Measurements from ENCODE around the gene RPS6KB2.

RPS6KB2 gene

DNA sequence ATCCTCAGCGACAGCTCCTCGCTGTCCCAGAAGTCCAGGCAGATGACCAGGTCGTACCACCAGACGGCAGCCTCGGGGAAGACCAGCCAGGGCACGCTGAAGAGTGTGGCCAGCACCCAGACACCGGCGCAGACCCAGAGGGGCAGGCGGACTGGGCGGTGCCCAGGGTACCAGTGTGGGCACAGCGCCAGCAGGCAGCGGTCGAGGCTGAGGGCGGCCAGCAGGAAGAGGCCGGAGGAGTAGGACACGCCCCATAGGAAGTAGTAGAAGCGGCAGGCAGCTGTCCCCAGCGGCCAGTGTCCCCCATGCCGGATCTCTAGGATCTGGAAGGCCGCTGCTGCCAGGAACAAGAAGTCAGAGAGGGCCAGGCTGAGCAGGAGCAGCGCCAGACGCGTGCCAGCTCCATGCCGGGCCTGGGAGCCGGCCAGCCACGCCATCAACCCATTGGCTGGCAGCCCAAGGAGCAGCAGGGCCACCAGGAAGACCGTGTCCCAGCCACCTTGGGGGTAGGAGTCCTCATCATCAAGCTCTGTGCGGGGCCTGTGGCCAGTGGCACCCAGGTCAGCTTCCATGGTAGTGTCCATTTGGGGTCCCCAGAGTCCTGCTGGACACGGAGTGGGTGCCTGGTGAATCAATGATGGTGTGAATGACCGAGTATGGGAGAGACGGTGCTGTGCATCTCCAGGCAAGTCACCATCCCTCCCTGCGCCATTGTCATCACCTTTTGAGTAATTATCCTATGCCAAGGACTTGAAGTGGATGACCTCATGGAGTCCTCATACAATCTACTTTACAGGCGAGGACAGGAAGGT lies 24.1 kb downstream of the RPS6KB2 start, which contains the start of gene GPR152:
Gene GPR152 (minus strand): TSS at position 589 of the 812 bp plus-strand sequence. CDS start 5 bp downstream, at position 584.
- no peaks in the 10 kb centered on the region for H3K79me2 ChIP-seq (ENCODE audit: low read length)
- H3K4me3 ChIP-seq (ENCODE audit: low read length), result no peak within 1 kb of the TSS
- H3K9me2 ChIP-seq (replicated peaks; ENCODE audit: insufficient read depth, low read length), result no peaks in the 10 kb centered on the region
- no peaks in the 10 kb centered on the region for H3K9me3 ChIP-seq (replicated peaks; ENCODE audit: insufficient read depth, low read length)
- no peak for DNase-seq
- H3K36me3 ChIP-seq (replicated peaks; ENCODE audit: insufficient read depth, low read length), result no peaks in the 10 kb centered on the region
- no peak within 1 kb of the TSS for H3K27ac ChIP-seq (ENCODE audit: low read length)
- TF ChIP-seq EZH2phosphoT487 (IDR thresholded peaks at IDR 0.05; ENCODE audit: low read length) (no peak), EZH2 (optimal IDR thresholded peaks at IDR 0.05; ENCODE audit: low read depth, low read length) (no peak), CTCF (IDR thresholded peaks at IDR 0.05; ENCODE audit: low read length) (no peak)
- H4K20me1 ChIP-seq (ENCODE audit: insufficient read depth, low read length), result no peaks in the 10 kb centered on the region
- H3F3A ChIP-seq (ENCODE audit: insufficient read depth, low read length), result peaks cover 6% of the 10 kb centered on the region
- H2AFZ ChIP-seq (ENCODE audit: low read length), result no peak within 1 kb of the TSS
- H3K27me3 ChIP-seq (replicated peaks; ENCODE audit: insufficient read depth, low read length), result no peaks in the 10 kb centered on the region
- peaks cover 7% of the 10 kb centered on the region for H3K4me1 ChIP-seq (ENCODE audit: low read length)
- no peak within 1 kb of the TSS for H3K9ac ChIP-seq (ENCODE audit: low read length)
- no peak within 1 kb of the TSS for H3K4me2 ChIP-seq (ENCODE audit: low read depth, low read length)

DNA sequence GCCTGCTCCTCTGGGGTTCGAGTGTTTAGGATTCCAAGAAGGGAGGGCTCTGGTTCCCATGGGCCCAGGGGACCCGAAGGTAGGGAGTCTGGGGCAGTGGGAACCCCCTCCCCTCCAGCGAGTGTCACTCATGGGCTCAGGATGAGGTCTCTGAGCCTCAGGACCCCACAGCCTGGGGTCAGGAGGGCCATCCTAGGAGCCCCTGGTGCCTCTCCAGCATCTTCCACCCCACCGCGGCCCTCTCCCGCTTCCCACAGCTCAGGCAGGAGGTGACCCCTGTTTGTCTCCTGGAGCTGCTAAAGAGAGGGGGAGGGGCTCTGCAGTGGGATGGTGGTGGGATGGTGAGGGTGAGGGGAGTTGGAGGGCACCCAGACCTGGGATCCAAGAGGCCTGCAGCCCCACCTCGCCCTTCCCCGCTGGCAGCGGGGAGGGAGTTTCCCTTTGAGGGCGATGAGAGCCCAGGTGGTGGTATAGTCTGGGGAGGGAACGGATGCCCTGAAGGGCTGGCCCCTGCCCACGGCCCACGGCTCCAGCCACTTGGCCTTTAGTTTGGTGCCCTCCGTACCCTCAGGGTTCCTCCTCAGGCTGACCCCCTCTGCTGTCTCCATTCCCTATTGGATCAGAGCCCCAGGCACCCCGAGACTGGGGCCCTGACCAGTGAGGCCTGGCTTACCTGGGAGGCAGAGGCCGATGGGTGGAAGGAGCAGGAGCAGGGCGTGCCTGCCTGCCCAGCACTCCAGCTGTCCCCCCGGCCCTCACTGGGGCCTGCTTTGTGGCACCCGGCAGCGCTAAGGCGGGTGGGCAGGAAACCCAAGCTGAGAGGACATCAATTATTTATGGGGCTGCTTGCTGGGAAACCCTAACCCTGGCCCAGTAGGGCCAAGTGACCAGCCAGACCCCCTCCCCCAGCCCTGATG lies 25.8 kb downstream of the RPS6KB2 start:
- H3F3A ChIP-seq (ENCODE audit: insufficient read depth, low read length), result peaks cover 5% of the 10 kb centered on the region
- no peaks in the 10 kb centered on the region for H3K27me3 ChIP-seq (replicated peaks; ENCODE audit: insufficient read depth, low read length)
- no peak overlapping the region for H3K27ac ChIP-seq (ENCODE audit: low read length)
- H3K9ac ChIP-seq (ENCODE audit: low read length), result no peak overlapping the region
- H2AFZ ChIP-seq (ENCODE audit: low read length), result no peak overlapping the region
- no peaks in the 10 kb centered on the region for H3K9me2 ChIP-seq (replicated peaks; ENCODE audit: insufficient read depth, low read length)
- no peaks in the 10 kb centered on the region for H3K9me3 ChIP-seq (replicated peaks; ENCODE audit: insufficient read depth, low read length)
- no peak overlapping the region for H3K4me3 ChIP-seq (ENCODE audit: low read length)
- no peaks in the 10 kb centered on the region for H4K20me1 ChIP-seq (ENCODE audit: insufficient read depth, low read length)
- H3K79me2 ChIP-seq (ENCODE audit: low read length), result no peaks in the 10 kb centered on the region
- H3K4me1 ChIP-seq (ENCODE audit: low read length), result peaks cover 6% of the 10 kb centered on the region
- H3K36me3 ChIP-seq (replicated peaks; ENCODE audit: insufficient read depth, low read length), result no peaks in the 10 kb centered on the region
- no peak for DNase-seq
- no peak for TF ChIP-seq CTCF (IDR thresholded peaks at IDR 0.05; ENCODE audit: low read length)
- no peak for TF ChIP-seq EZH2phosphoT487 (IDR thresholded peaks at IDR 0.05; ENCODE audit: low read length)
- no peak for TF ChIP-seq EZH2 (optimal IDR thresholded peaks at IDR 0.05; ENCODE audit: low read depth, low read length)
- no peak overlapping the region for H3K4me2 ChIP-seq (ENCODE audit: low read depth, low read length)

DNA sequence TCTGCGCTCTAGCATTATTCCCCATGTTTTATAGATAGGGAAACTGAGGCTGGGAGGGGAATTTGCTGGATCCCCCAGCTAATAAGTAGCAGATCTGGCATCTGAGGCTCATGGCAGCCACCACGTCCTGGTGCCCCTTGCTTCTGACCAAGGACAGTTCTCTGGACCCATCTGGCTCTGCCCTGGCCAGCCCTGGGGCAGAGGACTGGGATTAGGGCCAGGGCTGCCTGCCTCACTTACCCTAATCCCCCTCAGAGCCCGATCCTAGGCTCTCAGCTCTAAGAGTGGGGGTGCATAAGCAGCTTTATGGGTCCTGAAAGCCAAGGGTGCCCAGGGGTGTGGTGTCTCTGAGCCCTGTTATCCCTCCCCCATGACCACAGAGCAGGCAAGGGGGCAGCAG lies 26.8 kb downstream of the RPS6KB2 start, which contains the start of gene CABP4:
Gene CABP4 (plus strand): TSS at position 301 of the 400 bp plus-strand sequence. CDS start 70 bp downstream, at position 371.
- TF ChIP-seq EZH2 (optimal IDR thresholded peaks at IDR 0.05; ENCODE audit: low read depth, low read length) (no peak), CTCF (IDR thresholded peaks at IDR 0.05; ENCODE audit: low read length) (no peak), EZH2phosphoT487 (IDR thresholded peaks at IDR 0.05; ENCODE audit: low read length) (no peak)
- H3K27me3 ChIP-seq (replicated peaks; ENCODE audit: insufficient read depth, low read length), result no peaks in the 10 kb centered on the region
- peaks cover 4% of the 10 kb centered on the region for H3F3A ChIP-seq (ENCODE audit: insufficient read depth, low read length)
- no peak within 1 kb of the TSS for H3K4me3 ChIP-seq (ENCODE audit: low read length)
- H3K9ac ChIP-seq (ENCODE audit: low read length), result no peak within 1 kb of the TSS
- no peaks in the 10 kb centered on the region for H4K20me1 ChIP-seq (ENCODE audit: insufficient read depth, low read length)
- H2AFZ ChIP-seq (ENCODE audit: low read length), result no peak within 1 kb of the TSS
- no peak within 1 kb of the TSS for H3K27ac ChIP-seq (ENCODE audit: low read length)
- no peaks in the 10 kb centered on the region for H3K9me3 ChIP-seq (replicated peaks; ENCODE audit: insufficient read depth, low read length)
- H3K36me3 ChIP-seq (replicated peaks; ENCODE audit: insufficient read depth, low read length), result no peaks in the 10 kb centered on the region
- H3K4me2 ChIP-seq (ENCODE audit: low read depth, low read length), result no peak within 1 kb of the TSS
- no peaks in the 10 kb centered on the region for H3K79me2 ChIP-seq (ENCODE audit: low read length)
- H3K9me2 ChIP-seq (replicated peaks; ENCODE audit: insufficient read depth, low read length), result no peaks in the 10 kb centered on the region
- DNase-seq, result no peak
- H3K4me1 ChIP-seq (ENCODE audit: low read length), result 0 out of 2 replicates have a peak, but pooled peaks cover 5% of the 10 kb centered on the region
